SK-N-SH treated with all-trans-retinoic acid at 6 μM for 48 hours (cell line): ENCODE results near the gene GRK6.

ENCODE experiments used
- ATAC-seq: fragments of 200-7000 bp; cut with Tn5 transposase; 3 replicates; pipeline ENCODE4 v1.9.1; 2020; ENCODE audit warnings: mild to moderate bottlenecking, moderate library complexity
- ARNTL ChIP-seq: fragments of 450-650 bp; formaldehyde crosslinking; IDR thresholded peaks from 2 replicates; pipeline ENCODE4 v1.5.0; 2020; ENCODE audit warnings: low read depth, mild to moderate bottlenecking, moderate library complexity, borderline replicate concordance
- BACH2 ChIP-seq: fragments of 250-450 bp; sonication (Bioruptor Pico); IDR thresholded peaks from 2 replicates; pipeline ENCODE4 v1.9.0; 2021; ENCODE audit warnings: mild to moderate bottlenecking, borderline replicate concordance
- CSDC2 ChIP-seq: fragments of 250-450 bp; sonication (Bioruptor Pico); IDR thresholded peaks from 2 replicates; pipeline ENCODE4 v1.5.0; 2020; ENCODE audit warnings: mild to moderate bottlenecking, moderate library complexity
- ESRRG ChIP-seq: fragments of 250-450 bp; sonication (Bioruptor Pico); IDR thresholded peaks from 2 replicates; pipeline ENCODE4 v1.6.1; 2021; ENCODE audit warnings: mild to moderate bottlenecking
- GLIS3 ChIP-seq: fragments of 250-450 bp; sonication (Bioruptor Pico); IDR thresholded peaks from 2 replicates; pipeline ENCODE4 v1.5.0; 2020; ENCODE audit warnings: mild to moderate bottlenecking, moderate library complexity
- ISL1 ChIP-seq: fragments of 250-450 bp; sonication (Bioruptor Pico); IDR thresholded peaks from 2 replicates; pipeline ENCODE4 v2.1.2; 2022; ENCODE audit warnings: mild to moderate bottlenecking, moderate library complexity
- OSR1 ChIP-seq: fragments of 250-450 bp; sonication (Bioruptor Pico); IDR thresholded peaks from 2 replicates; pipeline ENCODE4 v1.8.0; 2022; ENCODE audit warnings: moderate library complexity, mild to moderate bottlenecking, inconsistent platforms
- PATZ1 ChIP-seq: fragments of 250-450 bp; sonication (Bioruptor Pico); IDR thresholded peaks from 2 replicates; pipeline ENCODE4 v1.8.0; 2020; ENCODE audit warnings: mild to moderate bottlenecking, moderate library complexity, borderline replicate concordance
- PPARA ChIP-seq: fragments of 250-450 bp; sonication (Bioruptor Pico); IDR thresholded peaks from 2 replicates; pipeline ENCODE4 v1.5.0; 2020; ENCODE audit warnings: mild to moderate bottlenecking, borderline replicate concordance
- RARB ChIP-seq: fragments of 250-450 bp; sonication (Bioruptor Pico); IDR thresholded peaks from 2 replicates; pipeline ENCODE4 v1.8.0; 2021; ENCODE audit warnings: mild to moderate bottlenecking, moderate library complexity
- SNAI2 ChIP-seq: fragments of 250-450 bp; sonication (Bioruptor Pico); IDR thresholded peaks from 2 replicates; pipeline ENCODE4 v1.5.0; 2020; ENCODE audit warnings: mild to moderate bottlenecking, moderate library complexity
- TCF4 ChIP-seq: fragments of 250-450 bp; sonication (Bioruptor Pico); IDR thresholded peaks from 2 replicates; pipeline ENCODE4 v1.8.0; 2021; ENCODE audit warnings: mild to moderate bottlenecking, moderate library complexity, borderline replicate concordance
- TOX ChIP-seq: fragments of 250-450 bp; sonication (Bioruptor Pico); IDR thresholded peaks from 2 replicates; pipeline ENCODE4 v1.8.0; 2021; ENCODE audit warnings: mild to moderate bottlenecking, moderate library complexity, borderline replicate concordance
- ZC3H10 ChIP-seq: fragments of 250-450 bp; sonication (Bioruptor Pico); IDR thresholded peaks from 2 replicates; pipeline ENCODE4 v1.5.1; 2021; ENCODE audit warnings: mild to moderate bottlenecking, moderate library complexity
- ZFP3 ChIP-seq: fragments of 250-450 bp; sonication (Bioruptor Pico); IDR thresholded peaks from 2 replicates; pipeline ENCODE4 v1.5.0; 2020; ENCODE audit warnings: mild to moderate bottlenecking, moderate library complexity
- ZFP30 ChIP-seq: fragments of 450-650 bp; formaldehyde crosslinking; IDR thresholded peaks from 2 replicates; pipeline ENCODE4 v1.5.0; 2022; ENCODE audit warnings: mild to moderate bottlenecking, moderate library complexity
- ZNF565 ChIP-seq: fragments of 450-650 bp; formaldehyde crosslinking; conservative IDR thresholded peaks from 2 replicates; pipeline ENCODE4 v1.5.0; 2020; ENCODE audit warnings: low read depth, mild to moderate bottlenecking, moderate library complexity
- ZNF8 ChIP-seq: fragments of 450-650 bp; formaldehyde crosslinking; IDR thresholded peaks from 2 replicates; pipeline ENCODE4 v1.5.0; 2020; ENCODE audit warnings: mild to moderate bottlenecking, moderate library complexity
- TF ChIP-seq, protein P1 (sequence below): fragments of 250-450 bp; sonication (Bioruptor Pico); IDR thresholded peaks from 2 replicates; pipeline ENCODE4 v1.8.0; 2021; ENCODE audit warnings: low read depth, mild to moderate bottlenecking, moderate library complexity, borderline replicate concordance
- TF ChIP-seq, protein P2 (sequence below): fragments of 250-450 bp; sonication (Bioruptor Pico); IDR thresholded peaks from 2 replicates; pipeline ENCODE4 v1.5.1; 2020; ENCODE audit warnings: low read depth, mild to moderate bottlenecking, moderate library complexity
- TF ChIP-seq, protein P3 (sequence below): fragments of 250-450 bp; sonication (Bioruptor Pico); IDR thresholded peaks from 2 replicates; pipeline ENCODE4 v1.5.0; 2020; ENCODE audit warnings: mild to moderate bottlenecking, moderate library complexity

GRK6 gene

GRCh38 chr5:177476531-177477233 is 50.2 kb downstream of the GRK6 start:
- ATAC-seq, result no peak

DNA sequence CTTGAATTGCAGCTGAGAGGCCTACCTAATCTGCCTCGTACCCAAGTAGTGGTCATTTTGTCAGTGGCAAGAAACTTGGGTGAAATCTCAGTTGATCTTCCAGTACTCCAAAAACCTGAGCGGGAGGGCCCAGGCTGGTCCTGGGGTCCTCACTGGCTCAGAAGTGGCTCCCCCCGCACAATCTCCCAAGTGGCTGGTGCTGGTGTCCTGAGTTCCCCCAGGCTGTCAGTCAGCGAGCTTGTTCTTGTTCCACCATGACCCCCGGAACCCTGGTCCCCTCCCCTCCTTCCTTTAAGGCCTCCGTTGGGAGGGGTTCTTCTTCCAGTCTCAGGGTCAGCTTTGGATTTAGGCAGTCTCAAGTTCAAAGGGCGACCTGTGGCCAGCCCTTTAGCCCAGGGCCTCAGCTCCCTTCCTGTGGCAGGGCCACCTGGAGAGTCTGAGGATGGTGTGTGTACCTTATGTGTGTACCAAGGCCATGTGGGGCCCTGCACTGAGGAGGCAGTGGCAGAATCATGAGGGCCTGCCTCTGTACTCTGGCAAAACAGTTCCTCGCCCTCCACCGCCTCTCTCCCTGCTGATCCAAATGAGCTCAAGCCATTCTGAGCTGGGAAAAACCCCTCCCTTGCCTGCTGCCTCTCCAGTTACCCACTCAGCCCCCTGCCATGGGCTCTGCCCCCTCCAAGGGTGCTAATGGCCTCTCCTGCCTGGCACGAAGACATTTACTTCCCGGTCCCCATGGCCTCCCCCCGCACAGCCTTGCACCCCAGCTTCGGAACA is 51.4 kb downstream of the GRK6 start:
- ATAC-seq, result no peak; the same call in 2 of the 3 replicates
- TF ChIP-seq ESRRG (no peak), ZNF565 (no peak), BACH2 (no peak), ZFP3 (no peak)

More at GRCh38 chr5:177476531-177477233, 50.2 kb downstream of the GRK6 start:
- TF ChIP-seq ZFP3 (no peak), ISL1 (CRISPR knock-in tag) (no peak), BACH2 (no peak), ZNF8 (CRISPR knock-in tag) (no peak), TOX (CRISPR knock-in tag) (no peak), CSDC2 (CRISPR knock-in tag) (no peak), SNAI2 (CRISPR knock-in tag) (no peak), ZNF565 (no peak), OSR1 (CRISPR knock-in tag) (no peak), PATZ1 (no peak), RARB (no peak), ZC3H10 (CRISPR knock-in tag) (no peak), PPARA (CRISPR knock-in tag) (no peak), ZFP30 (CRISPR knock-in tag) (no peak), GLIS3 (CRISPR knock-in tag) (no peak), ARNTL (CRISPR knock-in tag) (no peak)
- TF ChIP-seq, protein P1, sequence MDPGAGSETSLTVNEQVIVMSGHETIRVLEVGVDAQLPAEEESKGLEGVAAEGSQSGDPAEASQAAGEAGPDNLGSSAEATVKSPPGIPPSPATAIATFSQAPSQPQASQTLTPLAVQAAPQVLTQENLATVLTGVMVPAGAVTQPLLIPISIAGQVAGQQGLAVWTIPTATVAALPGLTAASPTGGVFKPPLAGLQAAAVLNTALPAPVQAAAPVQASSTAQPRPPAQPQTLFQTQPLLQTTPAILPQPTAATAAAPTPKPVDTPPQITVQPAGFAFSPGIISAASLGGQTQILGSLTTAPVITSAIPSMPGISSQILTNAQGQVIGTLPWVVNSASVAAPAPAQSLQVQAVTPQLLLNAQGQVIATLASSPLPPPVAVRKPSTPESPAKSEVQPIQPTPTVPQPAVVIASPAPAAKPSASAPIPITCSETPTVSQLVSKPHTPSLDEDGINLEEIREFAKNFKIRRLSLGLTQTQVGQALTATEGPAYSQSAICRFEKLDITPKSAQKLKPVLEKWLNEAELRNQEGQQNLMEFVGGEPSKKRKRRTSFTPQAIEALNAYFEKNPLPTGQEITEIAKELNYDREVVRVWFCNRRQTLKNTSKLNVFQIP (CRISPR knock-in tag), result no peak
- TF ChIP-seq, protein P2, sequence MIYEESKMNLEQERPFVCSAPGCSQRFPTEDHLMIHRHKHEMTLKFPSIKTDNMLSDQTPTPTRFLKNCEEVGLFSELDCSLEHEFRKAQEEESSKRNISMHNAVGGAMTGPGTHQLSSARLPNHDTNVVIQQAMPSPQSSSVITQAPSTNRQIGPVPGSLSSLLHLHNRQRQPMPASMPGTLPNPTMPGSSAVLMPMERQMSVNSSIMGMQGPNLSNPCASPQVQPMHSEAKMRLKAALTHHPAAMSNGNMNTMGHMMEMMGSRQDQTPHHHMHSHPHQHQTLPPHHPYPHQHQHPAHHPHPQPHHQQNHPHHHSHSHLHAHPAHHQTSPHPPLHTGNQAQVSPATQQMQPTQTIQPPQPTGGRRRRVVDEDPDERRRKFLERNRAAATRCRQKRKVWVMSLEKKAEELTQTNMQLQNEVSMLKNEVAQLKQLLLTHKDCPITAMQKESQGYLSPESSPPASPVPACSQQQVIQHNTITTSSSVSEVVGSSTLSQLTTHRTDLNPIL (CRISPR knock-in tag), result no peak
- TF ChIP-seq, protein P3, sequence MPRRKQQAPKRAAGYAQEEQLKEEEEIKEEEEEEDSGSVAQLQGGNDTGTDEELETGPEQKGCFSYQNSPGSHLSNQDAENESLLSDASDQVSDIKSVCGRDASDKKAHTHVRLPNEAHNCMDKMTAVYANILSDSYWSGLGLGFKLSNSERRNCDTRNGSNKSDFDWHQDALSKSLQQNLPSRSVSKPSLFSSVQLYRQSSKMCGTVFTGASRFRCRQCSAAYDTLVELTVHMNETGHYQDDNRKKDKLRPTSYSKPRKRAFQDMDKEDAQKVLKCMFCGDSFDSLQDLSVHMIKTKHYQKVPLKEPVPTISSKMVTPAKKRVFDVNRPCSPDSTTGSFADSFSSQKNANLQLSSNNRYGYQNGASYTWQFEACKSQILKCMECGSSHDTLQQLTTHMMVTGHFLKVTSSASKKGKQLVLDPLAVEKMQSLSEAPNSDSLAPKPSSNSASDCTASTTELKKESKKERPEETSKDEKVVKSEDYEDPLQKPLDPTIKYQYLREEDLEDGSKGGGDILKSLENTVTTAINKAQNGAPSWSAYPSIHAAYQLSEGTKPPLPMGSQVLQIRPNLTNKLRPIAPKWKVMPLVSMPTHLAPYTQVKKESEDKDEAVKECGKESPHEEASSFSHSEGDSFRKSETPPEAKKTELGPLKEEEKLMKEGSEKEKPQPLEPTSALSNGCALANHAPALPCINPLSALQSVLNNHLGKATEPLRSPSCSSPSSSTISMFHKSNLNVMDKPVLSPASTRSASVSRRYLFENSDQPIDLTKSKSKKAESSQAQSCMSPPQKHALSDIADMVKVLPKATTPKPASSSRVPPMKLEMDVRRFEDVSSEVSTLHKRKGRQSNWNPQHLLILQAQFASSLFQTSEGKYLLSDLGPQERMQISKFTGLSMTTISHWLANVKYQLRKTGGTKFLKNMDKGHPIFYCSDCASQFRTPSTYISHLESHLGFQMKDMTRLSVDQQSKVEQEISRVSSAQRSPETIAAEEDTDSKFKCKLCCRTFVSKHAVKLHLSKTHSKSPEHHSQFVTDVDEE (CRISPR knock-in tag), result no peak

- ATAC-seq, result peak; percentile 19
- peak; percentile 20; the same call in 1 of the 2 replicates for TF ChIP-seq ISL1 (CRISPR knock-in tag)
- TF ChIP-seq, protein P1 (CRISPR knock-in tag), result no peak
- peak; percentile 65; the same call in 1 of the 2 replicates for TF ChIP-seq TCF4 (CRISPR knock-in tag)
- TF ChIP-seq, protein P3 (CRISPR knock-in tag), result peak; percentile 54; the same call in 1 of the 2 replicates
Observed at GRCh38 chr5:177478711-177479646, 52.5 kb downstream of the GRK6 start.
